HG03097 (cell line): ENCODE results near the gene RNF126.

ENCODE experiments used
- ATAC-seq: cut with Tn5 transposase; IDR thresholded peaks from one replicate; pipeline ENCODE4 v1.9.1; 2021; ENCODE audit not compliant: unreplicated experiment, low FRiP score

RNF126 gene

GRCh38 chr19:664913-665443 is 2.0 kb upstream of the RNF126 start:
- no peak for ATAC-seq

- peak; percentile 3 for ATAC-seq
Observed at GRCh38 chr19:663682-664117, 686 bp upstream of the RNF126 start.

- ATAC-seq: no peak
Observed at GRCh38 chr19:662207-662961, 630 bp downstream of the RNF126 start.

GRCh38 chr19:661427-662196 is 1.4 kb downstream of the RNF126 start:
- no peak for ATAC-seq

- no peak for ATAC-seq
Observed at GRCh38 chr19:660793-661426, 2.1 kb downstream of the RNF126 start.

GRCh38 chr19:658916-659839 is 3.8 kb downstream of the RNF126 start:
- no peak for ATAC-seq

GRCh38 chr19:658059-658839 is 4.8 kb downstream of the RNF126 start:
- ATAC-seq: no peak

- no peak for ATAC-seq
Observed at GRCh38 chr19:657611-658010, 5.4 kb downstream of the RNF126 start.

- no peak for ATAC-seq
Observed at GRCh38 chr19:656751-657559, 6.1 kb downstream of the RNF126 start.

GRCh38 chr19:655691-656090 is 7.3 kb downstream of the RNF126 start:
- no peak for ATAC-seq

- no peak for ATAC-seq
Observed at GRCh38 chr19:653425-653824, 9.6 kb downstream of the RNF126 start.

GRCh38 chr19:652467-653389 is 10.3 kb downstream of the RNF126 start:
- no peak for ATAC-seq

GRCh38 chr19:651991-652390 is 11.0 kb downstream of the RNF126 start:
- ATAC-seq: no peak

- ATAC-seq: no peak
Observed at GRCh38 chr19:651114-651818, 11.7 kb downstream of the RNF126 start.

GRCh38 chr19:650121-650520 is 12.9 kb downstream of the RNF126 start:
- ATAC-seq: no peak

- no peak for ATAC-seq
Observed at GRCh38 chr19:648904-649801, 13.9 kb downstream of the RNF126 start.
